Smooth muscle cell (in vitro differentiated cells): ENCODE results near the gene ATOH7. TPM values are rescaled to one million over a fixed set of nuclear protein-coding genes. Genes with fewer than 3 reads are reported as not detected.

ENCODE experiments used
- DNase-seq: peaks from one replicate; lab custom pipeline; 2025; ENCODE audit not compliant: unreplicated experiment; lab: John Stamatoyannopoulos, UW
- H2AFZ ChIP-seq: fragments of 200-600 bp; sonication (generic); 2 replicates; pipeline ENCODE4 v1.6.0; 2016; ENCODE audit warnings: antibody characterized with exemption, low read depth, mild to moderate bottlenecking
- H3F3A ChIP-seq: fragments of 200-600 bp; sonication (generic); 2 replicates; pipeline ENCODE4 v1.6.0; 2017; ENCODE audit warnings: antibody characterized with exemption, low read depth
- H3K27ac ChIP-seq: fragments of 200-600 bp; sonication (generic); 2 replicates; pipeline ENCODE4 v1.5.1; 2016; ENCODE audit warnings: low read depth, mild to moderate bottlenecking
- H3K27me3 ChIP-seq: fragments of 200-600 bp; sonication (generic); 2 replicates; pipeline ENCODE4 v1.6.1; 2016; ENCODE audit warnings: low read depth, mild to moderate bottlenecking
- H3K36me3 ChIP-seq: fragments of 200-600 bp; sonication (generic); 2 replicates; pipeline ENCODE4 v1.5.1; 2016; ENCODE audit warnings: low read depth
- H3K4me1 ChIP-seq: fragments of 200-600 bp; sonication (generic); 2 replicates; pipeline ENCODE4 v1.5.1; 2016; ENCODE audit warnings: low read depth
- H3K4me2 ChIP-seq: fragments of 200-600 bp; sonication (generic); 2 replicates; pipeline ENCODE4 v1.6.0; 2016; ENCODE audit warnings: mild to moderate bottlenecking
- H3K4me3 ChIP-seq: fragments of 200-600 bp; sonication (generic); 2 replicates; pipeline ENCODE4 v1.5.1; 2016; ENCODE audit warnings: mild to moderate bottlenecking
- H3K79me2 ChIP-seq: fragments of 200-600 bp; sonication (generic); 2 replicates; pipeline ENCODE4 v1.6.0; 2016; ENCODE audit warnings: low read depth, mild to moderate bottlenecking
- H3K9ac ChIP-seq: fragments of 200-600 bp; sonication (generic); 2 replicates; pipeline ENCODE4 v1.6.0; 2016; ENCODE audit warnings: low read depth
- H3K9me3 ChIP-seq: fragments of 200-600 bp; sonication (generic); replicated peaks from 2 replicates; pipeline ENCODE4 v1.5.1; 2016; ENCODE audit warnings: low read depth
- H4K20me1 ChIP-seq: fragments of 200-600 bp; sonication (generic); 2 replicates; pipeline ENCODE4 v1.6.0; 2016; ENCODE audit warnings: low read depth
- CTCF ChIP-seq: fragments of 200-600 bp; sonication (generic); IDR thresholded peaks from 2 replicates; pipeline ENCODE4 v1.5.1; 2017; ENCODE audit warnings: borderline replicate concordance, mild to moderate bottlenecking, antibody characterized with exemption; ENCODE audit not compliant: insufficient read depth, poor library complexity, severe bottlenecking
- WGBS: methylation state at CpG from one replicate; pipeline ENCODE4 v1.1.7; 2016; ENCODE audit warnings: low lambda C conversion rate; 5-methylcytosine and 5-hydroxymethylcytosine counted together
- polyA plus RNA-seq: library from polyadenylated mRNA; unstranded; fragments of >200 nt; fragmentation: Nextera tagmentation; extraction: Ambion mirVana; gene quantifications from 2 replicates; pipeline ENCODE4 v1.2.1, GENCODE V29; 2016
- total RNA-seq: library from RNA; depleted of rRNA; stranded (reverse); fragments of >200 nt; gene quantifications from 2 replicates; pipeline ENCODE4 v1.2.3, GENCODE V29; 2014

The ATOH7 gene
- total and polyA plus RNA-seq, 2 experiments from 2014 or later = 0.10 TPM; not detected in 1

- no peaks in the 10 kb centered on the region for H3K36me3 ChIP-seq
- no peak overlapping the region for H3K27ac ChIP-seq
- peaks cover 13% of the 10 kb centered on the region for H3K4me1 ChIP-seq
- H3K9me3 ChIP-seq = no peaks in the 10 kb centered on the region
- no peak for TF ChIP-seq CTCF
- peaks cover 3% of the 10 kb centered on the region for H3F3A ChIP-seq
- H2AFZ ChIP-seq = peak overlapping the region; percentile 93
- no peak overlapping the region for H3K9ac ChIP-seq
- no peaks in the 10 kb centered on the region for H3K79me2 ChIP-seq
- peak overlapping the region; percentile 54 for H3K4me3 ChIP-seq
- peak overlapping the region; percentile 97 for H3K4me2 ChIP-seq
- 1% methylated on average over 80 of the region's 81 CpGs for WGBS
- H3K27me3 ChIP-seq = peaks cover 22% of the 10 kb centered on the region
- DNase-seq = peak; percentile 41
- H4K20me1 ChIP-seq = no peaks in the 10 kb centered on the region
These were observed 652 bp downstream of the ATOH7 start for GRCh38 chr10:68231106-68231816.

- H4K20me1 ChIP-seq = no peaks in the 10 kb centered on the region
- TF ChIP-seq CTCF = no peak
- no peaks in the 10 kb centered on the region for H3K36me3 ChIP-seq
- peaks cover 3% of the 10 kb centered on the region for H3F3A ChIP-seq
- WGBS = 82% methylated on average over 5 of the region's 5 CpGs
- H3K79me2 ChIP-seq = no peaks in the 10 kb centered on the region
- H2AFZ ChIP-seq = no peak overlapping the region
- H3K4me1 ChIP-seq = peaks cover 13% of the 10 kb centered on the region
- H3K9ac ChIP-seq = no peak overlapping the region
- H3K27ac ChIP-seq = no peak overlapping the region
- H3K9me3 ChIP-seq = no peaks in the 10 kb centered on the region
- H3K4me2 ChIP-seq = peak overlapping the region; percentile 97
- H3K4me3 ChIP-seq = peak overlapping the region; percentile 54
- peaks cover 22% of the 10 kb centered on the region for H3K27me3 ChIP-seq
- no peak for DNase-seq
These were observed 1.6 kb downstream of the ATOH7 start for GRCh38 chr10:68230268-68230667.

GRCh38 chr10:68224810-68225209, 7.1 kb downstream of the ATOH7 start:
- DNase-seq = no peak
- H3K36me3 ChIP-seq = no peaks in the 10 kb centered on the region
- no peak overlapping the region for H3K4me3 ChIP-seq
- H2AFZ ChIP-seq = no peak overlapping the region
- no peaks in the 10 kb centered on the region for H4K20me1 ChIP-seq
- H3K9ac ChIP-seq = no peak overlapping the region
- H3K4me1 ChIP-seq = no peaks in the 10 kb centered on the region
- H3F3A ChIP-seq = no peaks in the 10 kb centered on the region
- no peak overlapping the region for H3K4me2 ChIP-seq
- no peaks in the 10 kb centered on the region for H3K79me2 ChIP-seq
- no peaks in the 10 kb centered on the region for H3K27me3 ChIP-seq
- TF ChIP-seq CTCF = no peak
- H3K27ac ChIP-seq = no peak overlapping the region
- no peaks in the 10 kb centered on the region for H3K9me3 ChIP-seq
